ENCODE data around the gene CIDEB.

CIDEB gene

GRCh38 chr14:24290746-24291145, 17.0 kb downstream of the CIDEB start:
- no peak for DNase-seq (ENCODE audit: low spot score)

- no peak for DNase-seq (ENCODE audit: low spot score)
Observed at GRCh38 chr14:24289649-24290280, 18.0 kb downstream of the CIDEB start.

DNA sequence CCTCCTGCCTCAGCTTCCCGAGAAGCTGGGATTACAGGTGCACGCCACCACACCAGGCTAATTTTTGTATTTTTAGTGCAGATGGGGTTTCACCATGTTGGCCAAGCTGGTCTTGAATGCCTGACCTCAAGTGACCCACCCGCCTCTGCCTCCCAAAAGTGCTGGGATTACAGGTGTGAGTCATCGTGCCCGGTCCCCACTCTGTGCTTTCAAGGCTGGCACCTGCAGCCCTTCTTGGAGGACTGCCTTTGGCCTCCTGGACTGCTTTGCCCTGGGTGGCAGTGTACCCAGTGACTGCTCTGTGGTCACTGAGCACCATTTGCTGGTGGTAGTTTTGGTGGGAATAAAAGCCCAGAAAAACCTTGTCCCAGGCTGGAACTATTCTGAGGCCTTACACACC, 20.8 kb downstream of the CIDEB start:
- DNase-seq (ENCODE audit: low spot score), result no peak

DNA sequence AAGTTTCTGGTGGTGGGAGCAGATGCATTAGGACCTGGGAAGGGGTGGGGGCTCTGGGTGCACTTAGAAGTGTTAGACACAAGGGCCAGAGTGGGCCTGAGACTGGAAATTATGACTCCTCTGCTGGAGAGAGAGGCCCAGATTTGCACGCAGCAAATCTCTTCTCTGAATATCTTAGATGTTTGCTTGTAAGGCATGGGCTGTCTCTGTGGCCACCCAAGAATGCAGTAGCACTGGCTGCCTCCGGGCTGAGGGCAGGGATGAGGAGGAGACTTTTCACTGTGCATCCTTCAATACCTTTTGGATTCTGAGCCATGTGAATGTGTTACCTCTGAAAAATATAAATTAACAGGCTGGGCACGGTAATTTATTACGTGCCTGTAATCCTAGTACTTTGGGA, 22.4 kb downstream of the CIDEB start:
- no peak for DNase-seq (ENCODE audit: low spot score)

DNA sequence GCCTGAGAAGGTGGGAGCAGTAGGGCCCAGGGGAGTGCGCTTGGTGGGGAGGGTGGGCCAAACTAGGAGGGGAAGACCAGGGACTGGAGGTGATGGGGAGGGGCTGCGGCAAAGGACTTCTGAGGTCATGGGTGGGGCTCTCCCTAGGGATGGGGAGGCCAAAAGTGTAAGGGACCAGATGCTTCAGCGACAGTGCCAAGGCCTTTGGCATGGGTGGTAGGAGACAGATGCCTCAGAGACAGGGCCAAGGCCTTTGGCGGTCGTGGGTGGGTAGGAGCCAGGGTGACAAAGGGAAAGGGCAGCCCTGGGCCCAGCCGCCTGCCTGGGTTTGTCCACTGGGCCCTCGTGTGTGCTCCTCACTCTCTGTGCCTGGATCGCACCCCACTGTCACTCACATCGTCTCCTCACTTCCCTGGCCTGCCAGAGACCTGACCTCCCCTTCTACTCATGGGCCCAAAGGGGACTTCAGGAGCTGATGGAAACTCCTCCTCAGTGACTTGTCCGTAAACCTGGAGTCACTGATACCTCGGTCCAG, 23.2 kb downstream of the CIDEB start:
- DNase-seq (ENCODE audit: low spot score), result no peak

GRCh38 chr14:24283796-24284460, 23.8 kb downstream of the CIDEB start:
- DNase-seq (ENCODE audit: low spot score), result no peak

DNA sequence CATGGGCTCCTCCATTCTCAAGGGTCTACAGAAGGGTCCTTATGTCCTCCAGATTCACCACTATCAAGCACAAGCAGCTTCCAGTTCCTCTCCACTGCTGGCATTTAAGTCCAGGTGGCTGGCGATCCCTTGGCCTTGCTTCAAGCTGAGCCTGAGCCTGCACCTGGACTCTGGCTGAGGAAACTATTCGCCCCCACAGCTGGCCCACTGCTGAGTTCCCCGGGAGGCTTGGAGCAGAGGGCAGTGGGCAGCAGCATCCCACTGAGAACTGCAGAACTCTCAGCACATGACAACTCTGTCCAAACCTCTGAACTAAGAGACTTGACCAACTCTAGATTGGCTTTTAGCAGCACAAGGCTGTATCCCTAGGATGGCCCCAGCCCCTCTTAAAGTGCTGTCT, 25.0 kb downstream of the CIDEB start:
- DNase-seq (ENCODE audit: low spot score), result no peak

GRCh38 chr14:24281636-24282035, 26.1 kb downstream of the CIDEB start:
- no peak for DNase-seq (ENCODE audit: low spot score)

DNA sequence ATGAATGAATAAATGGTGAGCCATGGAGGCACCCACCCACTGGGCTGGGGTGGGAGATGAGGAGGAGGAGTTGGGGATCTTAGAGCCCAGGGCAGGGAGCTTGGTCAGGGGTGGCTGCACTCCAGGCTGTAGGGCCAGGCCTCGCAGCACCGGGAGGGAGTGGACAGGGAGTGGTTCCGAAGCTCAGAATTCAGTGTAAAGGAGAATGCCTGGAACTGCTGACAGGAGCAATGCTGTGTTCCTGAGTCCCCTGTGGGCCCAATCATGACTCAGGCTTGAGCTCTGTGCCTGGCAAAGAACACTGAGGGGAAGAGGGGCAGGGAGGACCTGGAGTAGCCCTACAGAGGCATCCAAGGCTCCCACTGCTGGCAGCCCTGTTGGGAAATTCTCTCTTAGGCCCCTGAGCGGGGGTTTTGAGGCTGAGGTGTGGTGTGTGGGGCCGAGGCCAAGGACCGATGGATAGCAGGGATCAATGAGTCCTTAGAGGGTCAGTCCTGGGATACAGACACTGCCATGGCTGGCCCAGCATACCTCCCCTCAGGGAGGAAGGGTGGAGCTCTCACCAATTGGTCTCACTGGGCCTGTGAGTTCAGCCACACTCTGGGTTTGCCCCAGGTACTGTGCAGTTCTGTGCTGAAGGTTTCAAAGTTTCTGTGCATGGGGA, 26.8 kb downstream of the CIDEB start:
- DNase-seq (ENCODE audit: low spot score), result no peak

DNA sequence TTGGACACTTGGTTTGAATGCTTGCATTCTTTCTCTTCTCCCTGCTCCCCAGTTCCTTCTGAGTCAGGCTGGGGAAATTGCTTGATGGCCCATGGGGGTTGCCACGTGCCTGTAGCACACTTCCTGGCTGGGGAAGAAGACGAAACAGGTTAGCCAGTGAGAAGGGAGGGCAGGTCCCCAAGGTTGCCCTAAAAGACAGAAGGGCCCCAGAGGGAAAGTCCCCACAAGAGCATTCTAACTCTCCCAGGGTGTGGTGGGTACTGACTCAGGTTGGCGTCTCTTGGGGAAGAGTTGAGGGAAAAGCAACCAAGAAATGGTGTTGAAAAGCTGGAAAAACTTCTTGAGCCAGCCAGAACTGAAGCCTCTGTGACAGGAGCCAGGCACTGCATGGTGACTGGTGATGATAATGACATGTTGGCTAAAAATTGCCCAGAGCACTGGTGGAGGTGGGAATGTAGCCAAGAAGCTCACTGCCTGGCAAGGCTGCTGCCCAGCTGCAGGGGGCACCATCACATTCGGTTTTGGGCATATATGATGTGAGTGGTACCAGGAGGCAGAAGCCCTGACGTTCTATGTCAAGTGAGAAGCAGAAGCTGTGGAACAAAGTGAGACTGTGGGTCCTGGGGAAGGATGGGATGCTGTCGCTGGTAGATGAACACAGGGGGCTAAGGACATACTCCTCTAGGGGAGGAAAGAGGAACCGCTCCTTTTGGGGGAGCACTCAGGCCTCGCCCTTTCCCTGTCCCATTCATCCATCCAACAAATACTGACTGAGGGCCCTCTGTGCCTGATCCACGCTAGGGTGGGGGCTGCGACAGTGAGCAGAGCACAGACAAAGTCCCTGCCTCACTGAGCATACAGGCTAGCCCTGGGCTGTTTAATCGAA, 28.2 kb downstream of the CIDEB start:
- peak; percentile 32 for DNase-seq (ENCODE audit: low spot score)

DNA sequence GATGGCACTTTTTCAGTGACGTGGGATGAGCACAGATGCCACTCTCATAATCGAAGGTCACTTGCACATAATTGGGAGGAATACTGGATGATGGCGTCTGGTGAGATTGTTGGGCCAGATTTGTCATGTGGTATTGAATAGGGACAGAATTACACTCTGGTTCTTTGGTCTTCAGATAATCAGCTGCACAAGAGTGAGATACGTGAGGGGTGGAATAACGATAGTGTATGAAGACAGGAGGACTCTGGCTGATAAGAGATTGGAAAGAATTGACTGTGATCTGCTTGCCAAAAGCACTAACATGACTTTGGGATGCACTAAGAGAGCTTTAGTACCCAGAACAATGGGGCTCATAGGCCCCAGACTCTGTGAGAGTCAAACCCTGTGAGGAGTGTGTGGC, 29.4 kb downstream of the CIDEB start:
- DNase-seq (ENCODE audit: low spot score), result no peak

DNA sequence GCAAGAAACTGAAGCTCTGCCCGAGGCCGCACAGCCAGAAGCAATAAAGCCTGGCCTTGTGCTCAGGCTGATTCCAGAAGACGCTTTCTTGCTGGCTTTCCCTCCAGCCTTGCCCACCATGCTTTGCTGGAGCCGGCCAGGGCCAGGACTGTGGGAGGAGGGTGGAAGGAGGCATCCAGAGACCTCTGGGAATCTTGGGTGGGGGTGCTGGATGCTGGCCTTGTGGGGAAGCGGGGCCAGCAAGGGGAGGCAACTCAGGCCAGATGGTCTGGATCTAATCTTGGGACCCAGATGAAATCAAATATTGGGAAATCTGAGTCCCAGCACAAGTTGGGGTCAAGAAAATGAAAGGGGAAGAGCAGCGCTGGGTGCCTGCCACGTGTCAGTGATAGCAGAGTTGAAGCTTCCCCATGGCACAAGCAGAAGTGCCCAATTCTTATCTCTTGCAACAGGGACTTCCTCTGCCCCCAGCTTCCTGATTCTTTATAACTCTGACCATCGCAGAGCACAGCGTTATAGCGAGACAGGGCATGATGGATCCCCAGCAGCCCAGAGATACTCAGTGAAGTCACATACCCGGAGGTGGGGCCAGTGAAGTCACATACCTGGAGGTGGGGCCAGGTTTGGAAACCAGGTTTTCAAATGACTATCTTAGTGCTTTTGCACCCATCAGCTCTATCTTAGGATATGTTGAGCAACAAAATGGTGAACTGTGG, 30.0 kb downstream of the CIDEB start:
- DNase-seq (ENCODE audit: low spot score), result no peak

DNA sequence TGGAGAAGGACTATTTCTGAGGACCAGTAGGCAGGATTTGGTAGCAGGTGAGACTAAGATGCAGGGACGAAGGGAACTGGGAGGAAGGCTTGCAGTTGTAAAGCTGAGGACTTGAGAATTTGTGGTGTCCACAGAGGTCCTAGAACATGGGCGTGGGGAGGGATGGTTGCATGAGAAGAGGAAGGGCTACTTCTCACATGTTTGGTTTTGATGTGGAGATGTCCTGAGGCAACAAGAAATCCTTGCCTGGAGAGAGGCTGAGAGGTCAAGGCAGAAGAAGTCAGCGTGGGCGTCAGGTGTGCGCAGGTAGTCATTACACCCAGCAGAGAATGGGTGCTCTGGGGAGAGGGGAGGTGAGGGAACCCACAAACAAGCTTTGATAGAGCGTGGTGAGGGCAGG, 30.7 kb downstream of the CIDEB start:
- DNase-seq (ENCODE audit: low spot score), result no peak

DNA sequence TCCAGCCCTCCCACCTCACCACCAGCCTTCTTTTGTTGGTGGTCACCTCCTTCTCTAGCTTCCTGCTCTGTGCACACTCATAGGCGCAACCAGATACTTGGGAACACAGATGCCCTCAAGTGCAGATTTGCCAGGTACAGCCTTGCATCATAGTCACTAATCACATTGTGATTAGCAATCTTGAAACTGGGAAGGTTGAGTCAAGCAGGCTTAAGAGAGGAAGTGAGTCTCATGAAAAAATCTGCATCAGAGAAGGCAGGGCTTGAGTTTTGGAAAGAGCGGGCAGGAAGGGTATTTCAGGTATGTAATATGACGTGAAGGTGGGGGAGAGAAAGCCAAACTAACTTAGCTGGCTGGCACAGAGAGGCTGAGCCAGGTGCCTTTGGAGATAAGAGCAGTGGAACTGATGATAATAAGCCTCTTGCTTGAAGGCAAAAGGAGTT, 33.7 kb downstream of the CIDEB start:
- peak; percentile 19 for DNase-seq (ENCODE audit: low spot score)

DNA sequence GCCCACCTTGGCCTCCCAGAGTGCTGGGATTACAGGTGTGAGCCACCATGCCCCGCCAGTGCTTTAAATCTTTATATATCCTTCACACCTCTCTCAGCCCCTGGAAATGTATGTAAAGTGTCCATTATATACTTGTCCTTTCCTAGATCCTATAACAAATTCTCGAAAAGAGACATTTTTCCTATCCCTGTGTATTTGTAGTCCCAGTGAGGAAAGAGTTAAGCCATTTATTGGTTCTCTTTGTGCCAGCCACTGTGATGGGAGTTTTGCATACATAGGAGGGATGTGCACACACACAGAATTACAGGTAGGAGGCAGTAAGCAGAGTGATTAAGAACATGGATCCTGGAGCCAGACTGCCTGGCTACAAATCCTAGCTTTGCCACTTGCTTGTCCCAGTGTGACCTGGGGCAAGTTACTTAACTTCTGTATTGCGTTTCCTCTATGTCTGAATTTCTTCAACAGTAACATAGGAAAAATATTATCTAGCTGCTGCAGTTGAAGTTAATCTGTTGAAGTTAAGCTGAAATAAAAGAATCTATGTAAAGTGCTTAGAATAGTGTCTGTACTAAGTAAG, 34.3 kb downstream of the CIDEB start:
- DNase-seq (ENCODE audit: low spot score), result peak; percentile 20

- DNase-seq (ENCODE audit: low spot score), result no peak
Observed at GRCh38 chr14:24272467-24272866, 35.3 kb downstream of the CIDEB start.

- DNase-seq (ENCODE audit: low spot score), result no peak
Observed at GRCh38 chr14:24271834-24272263, 35.9 kb downstream of the CIDEB start.

DNA sequence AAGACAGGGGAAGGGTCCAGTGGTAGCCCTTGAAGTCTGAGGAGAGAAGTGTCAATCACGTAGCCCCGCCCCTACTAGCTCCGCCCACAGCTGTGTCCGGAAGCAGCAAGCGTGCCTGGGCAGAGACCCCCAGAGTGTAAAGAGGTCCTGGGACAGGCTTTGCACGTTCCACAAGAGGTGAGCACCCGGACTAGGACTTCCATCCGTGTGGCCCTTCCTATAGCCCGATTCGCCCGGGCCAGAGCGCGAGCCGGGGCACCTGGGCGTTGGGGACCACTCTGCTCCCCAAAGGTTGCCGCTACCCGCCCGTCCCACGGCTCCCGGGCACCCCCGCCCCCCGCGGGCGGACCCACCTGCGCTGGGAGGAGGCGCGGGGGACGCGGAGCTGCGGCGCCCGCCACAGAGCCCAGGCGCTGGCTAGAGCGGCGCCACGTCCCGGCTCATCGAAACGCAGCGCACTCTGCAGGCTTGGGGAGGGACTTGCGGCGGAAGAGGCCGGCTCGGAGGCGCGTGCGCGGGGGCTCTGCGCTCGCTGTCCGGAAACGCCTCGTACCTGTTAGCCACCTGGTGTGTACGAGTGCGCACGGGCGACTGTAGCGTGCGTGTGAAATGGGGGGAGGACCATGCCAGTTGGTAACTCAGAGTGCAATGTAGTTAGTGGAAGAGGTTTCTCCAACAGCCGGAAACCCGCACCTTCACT, 36.5 kb downstream of the CIDEB start, which contains the start of gene RABGGTA:
RABGGTA (minus strand) TSS at position 464 of the 700 bp plus-strand sequence. CDS start 482 bp downstream, outside the sequence.
- peak; percentile 93 for DNase-seq (ENCODE audit: low spot score)

GRCh38 chr14:24270537-24271133, 37.1 kb downstream of the CIDEB start:
- DNase-seq (ENCODE audit: low spot score), result no peak

Data from NAMALWA (cell line).